Measurements from ENCODE around the gene PIGB.
"Not testable (repeated sequence)": the region's sequence is repeated elsewhere in the genome, so short reads cannot be mapped to it uniquely, and the experiment has no call there.

The PIGB gene

GRCh38 chr15:55318588-55319494 is at the start of gene PIGB, which contains the start of gene PIGBOS1:
TSS of gene PIGB (plus strand) at chr15:55319222. CDS start at chr15:55319251, 29 bp downstream.
TSS of gene PIGBOS1 (minus strand) at chr15:55319123. CDS start at chr15:55317792, 1,331 bp downstream.
- ATAC-seq (ENCODE audit: low read depth), result peak; percentile 88
- DNase-seq (ENCODE audit: low spot score in 2 of 2), result peak; percentile 83 to 88

GRCh38 chr15:55270291-55270690 is 48.7 kb upstream of the PIGB start:
- ATAC-seq (ENCODE audit: low read depth) (no peak), DNase-seq (ENCODE audit: low spot score in 2 of 2) (no peak)
- Mint-ChIP-seq H3K4me1 (peaks cover 24% of the 10 kb centered on the region), H3K27me3 (no peaks in the 10 kb centered on the region), H3K9me3 (no peaks in the 10 kb centered on the region), H3K27ac (no peak overlapping the region), H3K4me3 (no peak overlapping the region), H3K36me3 (peaks cover 8% of the 10 kb centered on the region)

More at GRCh38 chr15:55318588-55319494, at the start of gene PIGB, which contains the start of gene PIGBOS1:
- Mint-ChIP-seq H3K27ac (peak within 1 kb of the TSS; percentile 99), H3K4me1 (peaks cover 38% of the 10 kb centered on the region), H3K9me3 (no peaks in the 10 kb centered on the region), H3K27me3 (no peaks in the 10 kb centered on the region), H3K36me3 (peaks cover 10% of the 10 kb centered on the region), H3K4me3 (peak within 1 kb of the TSS; percentile 99)

DNA sequence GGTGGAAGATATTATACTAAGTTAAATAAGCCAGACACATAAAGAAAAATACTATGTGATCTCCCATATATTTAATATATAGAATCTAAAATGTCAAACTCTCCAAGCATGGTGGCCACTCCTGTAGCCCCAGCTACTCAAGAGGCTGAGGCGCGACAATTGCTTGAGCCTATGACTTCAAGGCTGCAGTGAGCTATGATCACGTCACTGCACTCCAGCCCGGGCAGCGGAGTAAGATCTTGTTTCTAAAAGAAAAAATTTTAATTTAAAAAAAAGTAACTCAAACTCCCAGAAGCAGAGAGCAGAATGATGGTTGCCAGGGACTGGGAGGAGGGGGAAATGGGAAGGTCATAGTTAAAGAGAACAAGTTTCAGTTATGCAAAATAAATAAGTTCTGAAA is 42.7 kb upstream of the PIGB start:
- Mint-ChIP-seq H3K27me3 (no peaks in the 10 kb centered on the region), H3K9me3 (no peaks in the 10 kb centered on the region), H3K27ac (no peak overlapping the region), H3K4me1 (peaks cover 32% of the 10 kb centered on the region), H3K4me3 (no peak overlapping the region), H3K36me3 (peaks cover 3% of the 10 kb centered on the region)
- DNase-seq (ENCODE audit: low spot score in 2 of 2), result no peak
- no peak for ATAC-seq (ENCODE audit: low read depth)

DNA sequence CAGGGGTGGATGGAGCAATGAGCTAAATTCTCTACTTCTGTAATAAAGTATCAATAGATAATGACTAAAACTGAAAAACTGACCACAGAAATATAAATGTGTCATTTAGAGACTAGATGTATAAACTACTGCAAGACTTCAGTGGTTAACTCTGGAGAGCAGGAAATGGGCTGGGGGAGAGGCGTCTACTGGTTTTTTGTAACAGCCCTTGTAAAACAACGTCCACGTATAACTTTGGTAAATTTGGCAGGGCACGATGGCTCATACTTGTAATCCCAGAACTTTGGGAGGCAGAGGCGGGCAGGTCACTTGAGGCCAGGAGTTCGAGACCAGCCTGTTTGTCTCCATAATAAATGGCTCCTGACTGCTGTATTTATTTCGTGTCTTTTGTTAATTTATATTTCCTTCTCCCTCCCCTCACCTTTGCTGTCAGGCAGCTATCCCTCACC is 41.9 kb upstream of the PIGB start:
- DNase-seq (ENCODE audit: low spot score in 2 of 2) (no peak), ATAC-seq (ENCODE audit: low read depth) (peak; percentile 32)
- Mint-ChIP-seq H3K9me3 (no peaks in the 10 kb centered on the region), H3K4me1 (peaks cover 34% of the 10 kb centered on the region), H3K4me3 (peak overlapping the region; percentile 13), H3K36me3 (peaks cover 3% of the 10 kb centered on the region), H3K27me3 (no peaks in the 10 kb centered on the region), H3K27ac (peak overlapping the region; percentile 83)

DNA sequence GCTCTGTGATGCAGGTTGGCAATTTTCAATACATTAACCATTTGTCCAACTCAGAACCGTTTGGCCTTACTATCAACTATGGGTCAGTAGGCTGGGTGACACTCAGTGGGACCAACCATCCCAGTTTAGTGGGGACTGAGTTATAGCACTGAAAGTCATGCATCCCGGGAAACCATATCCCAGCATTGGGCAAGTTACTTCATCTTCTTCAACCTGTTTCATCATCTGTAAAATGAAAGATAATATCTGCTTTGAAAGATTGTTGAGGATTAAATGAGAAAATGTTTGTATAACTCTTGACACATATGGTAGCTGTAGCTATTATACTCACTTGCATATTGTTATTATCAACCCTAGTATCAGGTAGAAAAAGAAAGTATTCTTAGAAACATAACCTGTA is 41.3 kb upstream of the PIGB start:
- no peak for ATAC-seq (ENCODE audit: low read depth)
- Mint-ChIP-seq H3K27ac (peak overlapping the region; percentile 83), H3K27me3 (no peaks in the 10 kb centered on the region), H3K9me3 (no peaks in the 10 kb centered on the region), H3K4me3 (no peak overlapping the region), H3K4me1 (peaks cover 33% of the 10 kb centered on the region), H3K36me3 (peaks cover 3% of the 10 kb centered on the region)
- DNase-seq (ENCODE audit: low spot score in 2 of 2), result no peak

- Mint-ChIP-seq H3K9me3 (no peaks in the 10 kb centered on the region), H3K36me3 (peaks cover 2% of the 10 kb centered on the region), H3K27me3 (no peaks in the 10 kb centered on the region), H3K4me1 (peaks cover 35% of the 10 kb centered on the region), H3K4me3 (no peak overlapping the region), H3K27ac (peak overlapping the region; percentile 81)
- ATAC-seq (ENCODE audit: low read depth) (no peak), DNase-seq (ENCODE audit: low spot score in 2 of 2) (no peak)
Observed at GRCh38 chr15:55279100-55279745, 39.8 kb upstream of the PIGB start.

DNA sequence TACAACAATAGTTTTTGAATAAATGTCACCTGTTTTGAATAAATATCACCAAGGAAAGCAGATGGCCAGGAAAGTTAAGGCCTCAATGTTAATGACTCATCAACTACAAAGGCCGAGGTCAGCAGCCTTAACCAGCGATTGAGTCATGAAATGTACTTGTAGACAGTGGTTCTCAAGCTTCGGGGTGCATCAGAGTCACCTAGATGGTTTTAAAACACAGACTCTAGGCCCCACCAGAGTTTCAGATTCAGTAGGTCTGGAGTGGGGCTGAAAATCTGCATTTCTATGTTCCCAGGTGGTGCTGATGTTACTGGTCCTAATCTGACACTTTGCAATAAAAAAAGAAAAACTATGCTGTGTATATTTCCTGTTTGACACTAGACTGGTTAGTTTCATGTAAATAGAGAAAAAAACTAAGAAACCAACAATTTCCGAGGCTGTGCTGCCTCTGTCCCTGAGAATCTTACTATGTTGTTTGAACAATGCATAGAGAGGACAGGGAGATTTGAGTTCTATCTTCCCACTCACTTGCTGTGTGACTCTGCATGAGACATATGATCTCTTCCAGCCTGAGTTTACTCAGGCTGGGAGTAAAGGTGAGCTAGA is 39.2 kb upstream of the PIGB start:
- peak; percentile 36 for ATAC-seq (ENCODE audit: low read depth)
- H3K4me1 Mint-ChIP-seq, result peaks cover 35% of the 10 kb centered on the region
- peaks cover 1% of the 10 kb centered on the region for H3K36me3 Mint-ChIP-seq
- DNase-seq (ENCODE audit: low spot score in 2 of 2), result no peak
- H3K27me3 Mint-ChIP-seq, result no peaks in the 10 kb centered on the region
- no peaks in the 10 kb centered on the region for H3K9me3 Mint-ChIP-seq
- peak overlapping the region; percentile 81 for H3K27ac Mint-ChIP-seq
- peak overlapping the region; percentile 8 for H3K4me3 Mint-ChIP-seq

- H3K27me3 Mint-ChIP-seq; H3K36me3 Mint-ChIP-seq; H3K27ac Mint-ChIP-seq; H3K4me3 Mint-ChIP-seq; DNase-seq (ENCODE audit: low spot score in 2 of 2); H3K9me3 Mint-ChIP-seq; ATAC-seq (ENCODE audit: low read depth): not testable (repeated sequence)
- H3K4me1 Mint-ChIP-seq, result peaks cover 35% of the 10 kb centered on the region
Observed at GRCh38 chr15:55280589-55280988, 38.4 kb upstream of the PIGB start.

- Mint-ChIP-seq H3K9me3 (no peaks in the 10 kb centered on the region), H3K27ac (peak overlapping the region; percentile 17), H3K36me3 (peaks cover 1% of the 10 kb centered on the region), H3K4me3 (no peak overlapping the region), H3K27me3 (no peaks in the 10 kb centered on the region), H3K4me1 (peaks cover 32% of the 10 kb centered on the region)
- peak; percentile 44 for ATAC-seq (ENCODE audit: low read depth)
- no peak for DNase-seq (ENCODE audit: low spot score in 2 of 2)
Observed at GRCh38 chr15:55281517-55282228, 37.3 kb upstream of the PIGB start.

GRCh38 chr15:55282284-55282833 is 36.7 kb upstream of the PIGB start:
- DNase-seq (ENCODE audit: low spot score in 2 of 2) (no peak), ATAC-seq (ENCODE audit: low read depth) (no peak)
- no peaks in the 10 kb centered on the region for H3K9me3 Mint-ChIP-seq
- peaks cover 25% of the 10 kb centered on the region for H3K4me1 Mint-ChIP-seq
- H3K27me3 Mint-ChIP-seq, result no peaks in the 10 kb centered on the region
- H3K27ac Mint-ChIP-seq, result peak overlapping the region; percentile 59
- no peak overlapping the region for H3K4me3 Mint-ChIP-seq
- H3K36me3 Mint-ChIP-seq, result peaks cover 1% of the 10 kb centered on the region

- peaks cover 1% of the 10 kb centered on the region for H3K36me3 Mint-ChIP-seq
- ATAC-seq (ENCODE audit: low read depth), result no peak
- no peak for DNase-seq (ENCODE audit: low spot score in 2 of 2)
Observed at GRCh38 chr15:55283379-55284147, 35.5 kb upstream of the PIGB start.

DNA sequence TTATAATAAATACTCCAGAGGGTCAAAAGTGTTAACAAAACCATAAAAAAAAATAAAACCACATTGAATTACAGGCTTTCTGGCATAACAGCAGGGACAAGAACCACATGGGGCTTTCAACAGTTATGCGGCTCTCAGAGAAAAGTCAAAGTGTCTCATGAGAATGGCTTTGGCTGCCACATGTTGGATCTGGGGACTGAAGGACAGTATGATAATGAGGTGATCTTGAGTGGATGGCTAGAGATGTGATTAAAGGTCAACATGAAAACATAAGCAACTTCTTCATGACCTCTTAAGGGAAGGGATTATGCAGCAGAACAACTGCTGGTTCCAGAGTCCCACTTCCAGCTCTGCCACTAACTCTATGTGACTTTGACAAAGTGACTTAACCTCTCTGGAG is 34.6 kb upstream of the PIGB start:
- ATAC-seq (ENCODE audit: low read depth) (no peak), DNase-seq (ENCODE audit: low spot score in 2 of 2) (no peak)
- Mint-ChIP-seq H3K36me3 (peaks cover 1% of the 10 kb centered on the region), H3K4me1 (peaks cover 26% of the 10 kb centered on the region), H3K4me3 (no peak overlapping the region), H3K27me3 (no peaks in the 10 kb centered on the region), H3K9me3 (no peaks in the 10 kb centered on the region), H3K27ac (peak overlapping the region; percentile 11)

More at GRCh38 chr15:55283379-55284147, 35.5 kb upstream of the PIGB start:
- peak overlapping the region; percentile 59 for H3K27ac Mint-ChIP-seq
- no peaks in the 10 kb centered on the region for H3K9me3 Mint-ChIP-seq
- peaks cover 27% of the 10 kb centered on the region for H3K4me1 Mint-ChIP-seq
- no peaks in the 10 kb centered on the region for H3K27me3 Mint-ChIP-seq
- no peak overlapping the region for H3K4me3 Mint-ChIP-seq

Data from memory B cell (primary cell).